HG02884 (cell line): ENCODE data around the gene PNMA8B.
"Not testable (repeated sequence)": the region's sequence is repeated elsewhere in the genome, so short reads cannot be mapped to it uniquely, and the experiment has no call there.

ENCODE experiments used
- ATAC-seq: cut with Tn5 transposase; IDR thresholded peaks from one replicate; pipeline ENCODE4 v1.9.1; 2021; ENCODE audit warnings: mild to moderate bottlenecking, moderate library complexity; ENCODE audit not compliant: unreplicated experiment

The PNMA8B gene

DNA sequence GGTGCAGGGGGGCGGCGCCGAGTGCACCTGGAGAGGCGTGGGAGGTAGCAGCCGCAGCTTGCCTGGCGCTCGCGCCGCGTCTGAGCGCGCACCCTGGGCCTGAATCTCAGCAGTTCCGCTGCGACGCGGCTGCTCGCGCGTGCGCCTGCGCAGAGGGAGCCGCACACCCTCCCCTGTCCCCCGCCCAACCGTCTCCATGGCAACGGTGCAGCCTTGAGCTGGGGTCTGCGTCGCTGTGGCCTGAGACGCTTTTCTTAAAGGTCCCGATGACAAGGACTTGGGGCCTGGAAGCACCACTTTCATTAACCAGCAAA lies at the start of gene PNMA8B:
Gene PNMA8B, minus strand, starts transcription at position 82 of the 314 bp plus-strand sequence. CDS start 402 bp downstream, outside the sequence.
- ATAC-seq: no peak

DNA sequence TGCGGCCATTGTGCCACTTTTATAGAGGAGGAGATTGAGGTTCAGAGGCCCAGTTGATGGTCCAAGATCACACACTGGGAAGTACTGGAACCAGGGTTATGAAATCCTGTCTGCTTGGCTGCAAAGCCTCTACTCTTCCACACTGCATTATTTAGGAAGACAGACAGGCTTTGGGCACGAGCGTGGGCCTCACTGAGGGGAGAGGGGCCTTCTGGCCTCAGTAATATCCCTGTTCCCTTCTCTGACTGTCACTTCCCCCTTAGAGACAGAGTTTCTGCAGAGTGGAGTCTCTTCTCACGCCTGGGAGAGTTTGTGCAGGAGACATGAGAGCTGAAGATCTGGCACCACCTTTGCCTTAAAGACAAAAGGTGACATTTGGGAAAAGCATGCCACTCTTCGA lies 49.0 kb upstream of the PNMA8B start:
- ATAC-seq: no peak

- ATAC-seq: no peak
Measured at GRCh38 chr19:46542428-46543230, 47.0 kb upstream of the PNMA8B start.

- no peak for ATAC-seq
Measured at GRCh38 chr19:46537136-46538097, 41.8 kb upstream of the PNMA8B start.

DNA sequence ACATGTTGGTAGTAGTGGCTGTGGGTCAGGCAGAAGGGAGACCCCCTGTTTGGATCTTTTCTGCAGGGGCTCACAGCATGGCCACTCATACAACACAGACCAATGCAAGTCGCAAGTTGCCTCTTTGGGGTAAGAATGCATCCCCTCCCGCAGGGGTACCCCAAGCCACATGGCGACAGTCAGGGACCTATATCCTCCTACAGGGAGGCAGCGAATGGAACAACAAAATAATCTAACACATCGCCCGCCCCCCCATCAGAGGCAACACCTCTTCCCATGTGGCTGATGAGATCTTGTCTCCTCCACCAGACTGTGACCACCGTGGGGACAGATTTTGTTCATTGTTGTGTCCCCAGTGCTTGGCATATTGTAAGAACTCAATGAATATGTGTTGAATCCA lies 40.7 kb upstream of the PNMA8B start:
- no peak for ATAC-seq

- no peak for ATAC-seq
Measured at GRCh38 chr19:46533621-46534081, 38.0 kb upstream of the PNMA8B start.

GRCh38 chr19:46533078-46533620 lies 37.5 kb upstream of the PNMA8B start:
- ATAC-seq: no peak

- ATAC-seq: no peak
Measured at GRCh38 chr19:46530636-46531035, 35.0 kb upstream of the PNMA8B start.

GRCh38 chr19:46529622-46530451 lies 34.2 kb upstream of the PNMA8B start:
- ATAC-seq: no peak

DNA sequence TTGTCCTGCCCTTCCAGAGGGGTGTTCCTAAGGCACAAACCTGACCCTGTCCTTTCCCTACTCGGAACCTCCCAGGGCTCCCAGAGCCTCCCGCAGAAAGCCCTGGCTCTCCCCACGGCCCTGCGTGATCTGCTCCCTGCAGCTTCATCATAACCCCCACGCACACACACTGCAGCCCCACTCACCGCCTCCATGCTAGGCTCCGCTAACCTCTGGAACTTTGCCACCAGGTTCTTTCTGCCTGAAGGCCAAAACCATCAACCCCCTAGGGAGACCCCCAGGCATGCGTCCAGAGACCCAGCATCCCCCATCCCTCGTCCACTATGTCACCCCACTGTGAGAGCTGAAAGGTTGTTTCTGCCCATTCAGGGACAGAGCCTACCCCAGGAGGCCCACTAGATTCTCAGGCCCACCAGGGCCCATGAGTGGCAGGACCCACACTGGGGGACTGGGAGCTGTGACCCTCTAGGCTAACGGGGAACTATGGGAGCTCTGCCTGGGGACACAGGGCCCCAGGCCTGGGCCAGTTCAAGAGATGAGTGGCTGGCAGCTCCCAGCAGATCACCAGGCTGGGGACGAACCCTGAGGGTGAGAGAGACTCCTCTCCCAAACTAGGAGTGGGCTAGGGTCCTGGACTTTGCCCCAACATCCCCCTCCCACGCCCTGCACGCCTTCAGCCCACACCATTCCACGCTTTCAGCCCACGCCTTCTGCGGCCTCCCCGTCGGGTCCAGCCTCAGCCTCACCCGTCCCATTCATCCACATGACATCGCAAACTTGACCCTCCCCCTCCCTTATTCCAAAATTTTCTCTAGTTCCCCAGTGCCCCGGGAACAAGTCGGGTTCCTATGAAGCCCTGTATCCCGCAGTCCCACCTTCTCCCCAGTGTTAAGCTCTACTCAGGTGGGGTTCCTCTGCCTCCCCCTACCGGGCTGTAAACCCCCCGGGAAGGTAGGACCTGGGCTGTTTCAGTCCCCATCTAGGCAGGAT lies 33.2 kb upstream of the PNMA8B start:
- no peak for ATAC-seq

- not testable (repeated sequence) for ATAC-seq
Measured at GRCh38 chr19:46526801-46527200, 31.1 kb upstream of the PNMA8B start.

GRCh38 chr19:46524308-46524707 lies 28.6 kb upstream of the PNMA8B start:
- ATAC-seq: no peak

DNA sequence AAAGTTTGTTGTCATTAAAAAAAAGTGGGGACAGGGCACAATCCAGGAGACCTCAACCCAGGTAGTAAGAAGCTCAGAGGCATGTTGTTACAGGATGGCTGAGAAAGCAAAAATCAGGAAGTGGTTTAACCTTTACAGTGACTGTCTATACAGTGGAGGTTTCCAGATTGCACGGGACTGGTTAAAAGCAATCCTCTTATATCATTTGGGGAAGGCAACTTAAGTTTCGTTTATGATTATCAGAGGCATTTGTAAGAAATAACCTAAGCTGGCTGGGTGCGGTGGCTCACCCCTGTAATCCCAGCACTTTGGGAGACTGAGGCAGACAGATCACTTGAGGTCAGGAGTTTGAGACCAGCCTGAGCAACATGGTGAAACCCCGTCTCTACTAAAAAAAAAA lies 27.3 kb upstream of the PNMA8B start:
- ATAC-seq: not testable (repeated sequence)

DNA sequence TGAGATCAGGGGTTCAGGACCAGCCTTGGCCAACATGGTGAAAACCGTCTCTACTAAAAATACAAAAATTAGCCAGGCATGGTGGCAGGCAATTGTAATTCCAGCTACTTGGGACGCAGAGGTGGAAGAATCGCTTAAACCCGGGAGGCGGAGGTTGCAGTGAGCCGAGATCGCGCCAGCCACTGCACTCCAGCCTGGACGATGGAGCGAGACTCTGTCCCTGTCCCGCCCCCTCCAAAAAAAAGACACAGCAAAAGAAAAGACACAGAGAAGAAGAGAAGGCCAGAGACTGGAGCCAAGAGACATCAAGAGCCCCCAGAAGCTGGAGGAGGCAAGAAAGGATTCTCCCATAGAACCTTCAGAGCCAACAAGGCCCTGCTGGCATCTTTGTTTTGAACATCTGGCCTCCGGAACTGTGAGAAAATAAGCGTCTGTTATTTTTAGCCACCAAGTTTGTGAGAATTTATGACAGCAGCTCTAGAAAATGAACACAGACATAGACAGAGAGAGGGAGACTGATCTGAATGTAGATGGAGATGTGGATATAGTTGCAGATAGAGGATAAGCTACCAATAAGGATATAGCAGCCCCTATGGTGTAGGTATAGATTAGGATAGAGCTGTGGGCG lies 25.7 kb upstream of the PNMA8B start:
- no peak for ATAC-seq

- no peak for ATAC-seq
Measured at GRCh38 chr19:46520616-46521015, 24.9 kb upstream of the PNMA8B start.

GRCh38 chr19:46517471-46517870 lies 21.8 kb upstream of the PNMA8B start:
- no peak for ATAC-seq

DNA sequence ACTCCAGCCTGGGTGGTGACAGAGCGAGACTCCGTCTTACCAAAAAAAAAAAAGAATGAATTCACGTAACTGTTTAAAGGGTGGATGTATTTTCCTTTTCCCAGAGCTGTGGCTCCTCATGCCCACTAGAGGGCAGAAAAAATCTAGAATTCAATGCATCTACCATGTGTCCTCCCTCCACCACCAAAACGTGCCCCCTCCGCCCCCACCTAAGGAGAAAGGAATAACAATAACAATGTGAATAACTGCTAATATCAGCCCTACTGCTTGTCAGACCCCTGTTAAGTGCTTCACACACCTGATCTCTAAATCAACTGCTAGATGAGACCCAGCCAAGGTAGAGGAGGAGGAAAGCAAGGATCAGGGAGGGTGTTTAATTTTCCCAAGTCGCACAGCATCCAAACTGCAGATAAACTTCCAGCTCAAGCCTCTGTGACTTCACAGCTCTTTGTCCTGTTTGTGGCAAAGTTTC lies 20.2 kb upstream of the PNMA8B start:
- ATAC-seq: no peak

- no peak for ATAC-seq
Measured at GRCh38 chr19:46515290-46515609, 19.6 kb upstream of the PNMA8B start.
